OCI-M2 (cell line): Measurements from ENCODE around the gene SUB1.
"Not testable (repeated sequence)": the region's sequence is repeated elsewhere in the genome, so short reads cannot be mapped to it uniquely, and the experiment has no call there.

Source experiments
- DNase-seq: peaks from one replicate; lab custom pipeline; 2025; ENCODE audit not compliant: unreplicated experiment; lab: John Stamatoyannopoulos, UW

The SUB1 gene

DNA sequence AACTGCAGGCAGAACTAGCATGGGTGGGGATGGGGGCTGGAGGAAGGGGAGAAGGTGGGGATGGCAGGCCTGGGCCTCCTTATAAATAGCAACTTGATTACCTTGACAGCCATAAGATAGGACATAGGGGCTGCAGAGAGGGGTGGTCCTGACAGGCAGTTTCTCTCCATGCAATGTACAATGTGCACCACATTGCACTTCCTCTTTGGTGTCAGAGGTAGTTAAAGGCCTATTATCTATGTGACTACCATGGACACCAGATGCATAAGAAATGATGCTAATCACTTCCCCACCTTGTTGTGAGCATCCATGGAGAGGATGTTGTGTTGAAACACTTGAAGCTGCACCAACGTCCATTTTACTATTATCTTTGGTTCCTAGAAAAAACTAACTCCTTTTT is 20.2 kb upstream of the SUB1 start:
- no peak for DNase-seq

DNA sequence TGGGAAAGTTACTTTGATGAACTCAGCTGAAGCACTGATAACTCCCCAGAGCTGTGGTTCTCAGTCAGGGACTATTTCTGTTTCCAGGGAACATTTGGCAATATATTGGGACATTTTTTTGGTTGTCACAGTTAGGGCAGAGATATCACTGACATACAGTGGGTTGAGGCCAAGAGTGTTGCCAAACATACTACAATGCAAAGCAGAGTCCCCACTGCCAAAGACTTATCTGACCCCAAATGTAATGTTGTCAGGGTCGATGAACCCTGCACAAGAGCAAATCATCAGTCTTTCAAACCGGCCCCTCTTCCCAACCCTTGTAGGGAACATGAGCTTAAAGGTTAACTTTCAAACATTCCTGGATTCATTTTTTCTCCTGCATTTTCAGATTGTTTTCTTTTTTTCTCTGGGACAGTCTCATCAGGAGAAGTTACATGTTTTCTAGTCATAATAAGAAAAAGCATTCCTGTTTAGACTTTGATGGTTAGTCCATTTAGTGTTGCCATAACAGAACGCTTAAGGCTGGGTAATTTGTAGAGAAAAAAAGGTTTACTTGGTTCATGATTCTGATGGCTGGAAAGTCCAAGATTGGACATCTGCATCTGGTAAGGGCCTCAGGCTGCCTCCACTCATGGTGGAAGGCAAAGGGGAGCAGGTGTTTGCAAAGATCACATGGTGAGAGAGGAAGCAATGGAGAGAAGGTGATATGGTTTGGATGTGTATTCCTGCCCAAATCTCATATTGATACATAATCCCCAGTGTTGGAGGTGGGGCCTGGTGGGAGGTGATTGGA is 18.8 kb upstream of the SUB1 start:
- no peak for DNase-seq

DNA sequence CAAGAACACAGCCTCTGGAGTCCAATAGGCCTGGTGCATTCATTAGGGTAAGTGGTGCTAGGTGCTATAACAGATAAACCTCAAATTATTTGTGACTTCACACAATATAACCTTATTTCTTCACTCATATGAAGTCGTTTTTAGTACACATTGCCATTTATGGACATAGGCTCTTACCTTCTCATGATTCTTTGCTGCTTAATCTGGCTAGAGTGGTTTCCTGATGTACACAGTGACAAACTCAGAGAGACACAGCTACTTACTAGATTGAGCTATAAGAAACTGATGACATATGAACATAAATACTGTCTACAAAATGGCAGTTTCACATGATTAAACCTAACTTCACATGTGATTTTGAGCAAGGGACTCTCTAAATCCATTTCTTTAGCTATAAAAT is 14.2 kb upstream of the SUB1 start:
- no peak for DNase-seq

DNA sequence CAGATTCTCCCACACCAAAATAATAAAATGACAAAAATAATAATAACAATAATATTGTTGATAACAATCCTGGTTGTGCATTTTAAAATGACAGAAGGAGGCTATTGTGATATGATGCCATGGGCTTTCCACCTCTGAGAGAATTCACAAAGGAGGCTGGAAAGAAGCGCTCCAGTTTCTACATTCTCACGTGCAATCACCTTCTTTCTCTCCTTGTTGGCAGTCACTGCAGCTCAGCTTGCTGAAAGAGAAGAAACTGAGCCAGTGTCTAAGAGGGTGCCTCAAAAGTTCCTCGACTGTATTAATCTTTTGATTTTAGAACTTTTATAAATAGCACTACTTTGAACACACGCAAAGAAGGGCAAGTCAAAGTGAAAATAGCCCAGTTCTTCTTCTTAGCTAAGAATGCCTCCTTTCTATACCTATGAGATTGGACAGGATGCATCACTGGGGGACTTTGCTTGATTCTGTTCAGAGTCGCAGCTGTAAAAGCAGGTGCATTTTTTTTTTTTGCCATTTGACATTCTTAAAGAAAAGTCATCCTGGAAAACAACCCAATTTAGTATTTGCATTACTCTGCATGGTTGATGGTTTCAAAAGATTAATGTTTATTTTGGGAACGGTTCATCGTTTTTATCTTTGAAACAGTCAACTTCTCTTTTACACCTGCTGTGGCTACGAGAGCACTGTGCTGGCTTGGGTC is 12.4 kb upstream of the SUB1 start:
- no peak for DNase-seq

DNA sequence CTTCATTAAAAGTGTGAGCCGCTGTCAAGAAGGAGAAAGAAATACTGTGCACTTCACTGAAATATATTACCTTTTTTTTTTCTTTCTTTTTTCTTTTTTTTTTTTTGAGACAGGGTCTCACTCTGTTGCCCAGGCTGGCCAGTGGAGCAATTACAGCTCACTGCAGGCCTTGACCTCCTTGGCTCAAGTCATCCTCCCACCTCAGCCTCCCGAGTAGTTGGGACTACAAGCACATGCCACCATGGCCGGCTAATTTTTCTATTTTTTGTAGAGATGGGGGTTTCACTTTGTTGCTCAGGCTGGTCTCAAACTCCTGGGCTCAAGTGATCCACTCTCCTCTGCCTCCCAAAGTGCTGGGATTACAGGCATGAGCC is 11.9 kb upstream of the SUB1 start:
- not testable (repeated sequence) for DNase-seq

DNA sequence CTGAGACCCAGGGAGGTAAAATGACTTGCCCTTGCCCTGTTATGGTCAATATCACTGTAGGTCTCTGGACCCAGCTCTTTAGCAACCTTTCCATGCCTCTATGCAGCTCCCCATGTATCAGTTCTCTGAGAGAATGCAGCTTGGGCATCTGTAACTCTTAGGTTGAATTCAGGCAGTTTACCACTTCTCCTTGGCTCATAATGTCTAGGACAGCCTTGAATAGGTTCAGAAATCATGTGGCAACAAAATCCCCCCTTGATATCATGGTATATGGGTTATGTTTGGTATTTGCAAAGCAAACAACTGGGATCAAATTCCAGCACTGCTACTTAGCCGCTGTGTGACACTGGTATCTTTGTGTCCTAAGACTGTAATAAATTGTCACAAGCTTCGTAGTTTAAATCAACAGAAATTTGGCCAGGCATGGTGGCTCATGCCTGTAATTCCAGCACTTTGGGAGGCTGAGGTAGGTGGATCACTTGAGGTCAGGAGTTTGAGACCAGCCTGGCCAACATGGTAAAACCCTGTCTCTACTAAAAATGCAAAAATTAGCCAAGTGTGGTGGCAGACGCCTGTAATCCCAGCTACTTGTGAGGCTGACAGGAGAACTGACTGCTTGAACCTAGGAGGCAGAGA is 10.7 kb upstream of the SUB1 start:
- DNase-seq = no peak

DNA sequence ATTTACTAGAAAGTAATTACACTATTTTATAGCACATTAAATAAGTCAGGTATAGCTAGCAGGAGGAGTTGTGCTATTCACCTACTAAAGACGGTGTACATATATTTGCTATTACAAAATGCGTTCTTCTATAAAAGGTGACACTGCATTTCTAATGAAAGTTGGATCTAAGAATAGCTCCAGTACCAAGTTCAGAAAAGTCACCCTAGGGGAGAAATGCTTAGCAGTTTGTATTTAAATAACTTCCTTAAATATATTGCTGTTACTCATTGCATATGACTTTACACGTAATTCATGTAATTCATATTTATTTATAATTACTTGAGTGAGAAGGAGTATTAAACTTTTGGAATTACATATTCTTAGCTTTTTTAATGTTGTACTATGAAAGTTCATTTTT is 7.0 kb upstream of the SUB1 start:
- DNase-seq = no peak

DNA sequence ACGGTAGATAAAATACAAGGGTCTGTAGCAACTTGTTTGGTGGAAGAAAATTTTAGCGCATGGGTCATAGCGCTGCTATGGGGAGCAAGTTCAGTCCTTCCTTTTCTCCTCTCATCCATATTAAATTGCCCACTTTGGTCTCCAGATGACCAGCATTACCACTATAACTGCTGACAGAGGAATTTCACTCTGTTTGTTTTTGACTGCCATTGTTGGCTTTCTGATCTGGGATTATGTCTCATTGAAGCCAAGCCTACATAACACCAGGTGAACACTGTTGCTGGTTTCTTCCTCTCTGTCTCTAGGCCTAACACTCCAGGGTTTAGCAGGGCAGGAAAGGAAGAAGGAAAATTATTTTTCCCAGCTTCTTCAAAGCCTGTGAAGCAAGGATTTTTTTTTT is 6.6 kb upstream of the SUB1 start:
- DNase-seq = no peak

DNA sequence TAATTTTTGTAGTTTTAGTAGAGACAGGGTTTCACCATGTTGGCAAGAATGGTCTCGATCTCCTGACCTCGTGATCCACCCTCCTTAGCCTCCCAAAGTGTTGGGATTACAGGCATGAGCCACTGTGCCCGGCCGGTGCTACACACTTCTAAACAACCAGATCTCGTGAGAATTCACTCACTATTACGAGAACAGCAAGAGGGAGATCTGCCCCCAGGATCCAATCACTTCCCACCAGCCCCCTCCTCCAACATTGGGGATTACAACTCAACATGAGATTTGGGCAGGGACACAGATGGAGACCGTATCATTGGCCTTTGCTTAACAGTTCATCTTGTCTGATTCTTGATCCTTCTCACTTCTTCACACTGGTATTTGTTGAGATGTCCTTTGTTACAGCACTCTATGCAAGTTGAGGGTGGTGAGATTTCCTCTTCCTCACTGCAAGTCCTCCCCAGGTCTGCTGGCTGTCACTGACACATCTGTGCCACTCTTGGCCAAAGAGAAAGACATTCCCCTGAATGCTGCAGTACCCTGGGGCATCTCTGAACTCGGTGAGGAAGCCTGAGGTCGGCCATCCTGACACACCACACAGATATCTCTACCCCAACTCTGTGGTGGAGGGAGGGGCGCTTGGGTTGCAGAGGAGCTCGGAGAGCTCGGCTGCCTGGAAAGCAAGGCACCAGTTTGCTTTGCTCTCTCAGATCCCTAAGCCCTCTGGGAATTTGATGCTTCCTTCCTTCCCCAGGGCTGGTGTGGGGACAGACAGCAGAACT is 4.2 kb upstream of the SUB1 start:
- DNase-seq = no peak

DNA sequence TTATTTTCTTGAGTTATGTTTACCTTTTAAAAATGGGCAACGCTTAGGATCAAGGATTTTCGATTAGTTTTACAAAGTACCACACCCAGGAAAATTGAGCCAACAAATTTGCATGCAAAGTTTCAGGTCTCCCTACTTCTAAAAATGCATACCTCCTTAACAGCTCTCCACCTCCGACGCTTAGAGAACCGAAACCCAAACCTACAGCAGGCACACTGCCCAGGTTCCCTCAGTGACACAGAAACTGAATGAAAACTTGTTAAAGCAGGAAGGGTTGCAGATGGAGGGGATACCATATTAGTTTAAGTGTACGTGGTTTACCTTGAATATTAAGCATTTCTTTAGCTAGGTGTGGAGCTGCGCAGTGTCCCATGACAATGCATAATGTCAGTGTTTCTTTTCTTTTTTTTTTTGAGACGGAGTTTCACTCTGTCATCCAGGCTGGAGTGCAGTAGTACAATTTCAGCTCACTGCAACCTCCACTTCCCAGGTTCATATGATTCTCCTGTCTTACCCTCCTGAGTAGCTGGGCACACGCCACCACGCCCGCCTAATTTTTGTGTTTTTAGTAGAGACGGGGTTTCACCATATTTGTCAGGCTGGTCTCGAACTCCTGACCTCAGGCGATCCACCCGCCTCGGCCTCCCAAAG is 1.6 kb upstream of the SUB1 start:
- DNase-seq = no peak

DNA sequence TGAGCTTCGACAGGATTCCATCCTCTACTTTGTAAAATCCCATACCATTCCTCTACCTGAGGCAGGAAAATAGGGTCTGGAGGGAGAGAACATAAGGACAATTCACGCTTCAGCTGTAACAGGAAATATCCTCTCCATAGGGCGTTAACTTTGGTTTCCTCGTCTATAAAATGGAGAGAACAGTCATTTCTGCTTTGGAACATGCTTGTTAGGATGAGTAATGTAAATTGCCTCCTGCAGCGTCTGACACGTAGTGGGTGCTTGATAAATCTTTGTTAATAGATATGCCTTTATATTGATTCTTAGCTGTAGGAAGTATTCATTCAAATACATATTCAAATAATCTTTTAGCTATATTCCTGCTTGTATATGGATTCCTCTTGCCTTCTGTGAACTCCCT is 711 bp upstream of the SUB1 start:
- DNase-seq = no peak

DNA sequence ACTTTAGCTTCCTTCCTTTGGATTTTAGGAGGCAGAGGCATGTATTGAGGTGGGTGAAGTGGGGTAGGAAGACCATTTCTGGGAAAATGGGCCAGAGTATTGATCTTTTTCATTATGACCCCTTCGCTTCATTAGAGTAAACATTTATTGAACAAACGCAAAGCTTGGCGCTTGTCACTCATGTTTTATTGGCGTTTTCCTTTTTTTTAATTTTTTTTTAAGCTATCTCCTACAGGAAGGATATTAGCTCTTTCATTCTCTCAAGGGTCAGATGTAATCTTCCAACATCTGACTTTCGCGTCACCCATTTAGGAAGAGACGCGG is 273 bp upstream of the SUB1 start:
- DNase-seq = no peak

DNA sequence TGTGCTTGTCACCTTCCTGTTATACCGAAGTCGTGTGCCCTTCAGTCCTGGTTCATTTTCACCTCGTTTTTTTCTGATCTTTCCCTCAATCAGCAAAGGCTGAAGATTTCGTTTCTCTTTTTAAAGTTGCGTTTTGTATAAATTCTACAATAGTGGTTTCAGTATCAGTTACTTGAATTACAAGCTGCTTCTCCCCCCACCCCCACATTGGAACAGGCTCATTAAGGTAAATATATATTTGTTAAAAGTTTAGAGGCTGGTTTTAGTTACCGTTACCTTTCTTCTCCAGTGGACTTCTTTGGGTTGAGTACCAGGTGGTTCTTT is 881 bp downstream of the SUB1 start:
- no peak for DNase-seq

DNA sequence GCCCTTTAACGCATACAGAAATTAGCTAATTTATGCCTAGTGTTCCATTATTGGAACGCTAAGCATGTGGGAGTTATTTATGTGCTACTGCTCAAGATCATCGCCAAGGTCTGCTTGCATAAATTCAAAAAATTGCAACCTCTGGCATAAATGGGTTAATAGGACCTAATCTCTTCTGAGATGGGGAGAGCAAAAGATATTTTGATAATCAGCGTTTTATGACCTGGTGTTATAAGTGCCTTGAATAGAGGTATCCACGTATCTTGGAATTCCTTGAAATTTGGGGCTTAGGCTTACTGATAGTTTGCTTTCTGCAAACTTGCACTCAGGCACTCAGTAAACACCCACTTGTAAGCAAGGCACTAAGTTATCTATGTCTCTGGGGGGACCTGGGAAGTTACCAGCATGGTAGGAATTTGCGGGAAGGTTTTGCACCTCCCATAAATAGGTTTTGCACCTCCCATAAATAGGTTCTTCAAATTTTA is 1.8 kb downstream of the SUB1 start:
- DNase-seq = no peak

DNA sequence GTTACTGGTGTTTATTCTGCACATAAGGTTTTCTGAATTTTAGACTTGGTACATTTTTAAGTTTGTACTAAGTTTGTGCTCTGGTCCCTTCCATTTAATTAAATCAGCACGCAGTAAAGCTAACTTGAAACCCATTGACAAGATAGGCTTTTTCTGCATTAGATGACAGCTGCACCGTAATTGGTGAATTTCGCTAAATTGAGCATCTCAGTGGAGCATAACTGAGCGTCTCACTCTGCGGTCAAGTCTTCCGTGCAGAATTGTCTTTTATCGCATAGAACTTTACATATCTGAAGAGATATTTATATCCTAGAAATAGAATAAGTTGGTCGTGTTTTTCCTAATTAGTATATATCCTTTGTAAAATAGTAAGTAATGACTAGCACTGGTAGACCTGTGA is 4.1 kb downstream of the SUB1 start:
- no peak for DNase-seq

DNA sequence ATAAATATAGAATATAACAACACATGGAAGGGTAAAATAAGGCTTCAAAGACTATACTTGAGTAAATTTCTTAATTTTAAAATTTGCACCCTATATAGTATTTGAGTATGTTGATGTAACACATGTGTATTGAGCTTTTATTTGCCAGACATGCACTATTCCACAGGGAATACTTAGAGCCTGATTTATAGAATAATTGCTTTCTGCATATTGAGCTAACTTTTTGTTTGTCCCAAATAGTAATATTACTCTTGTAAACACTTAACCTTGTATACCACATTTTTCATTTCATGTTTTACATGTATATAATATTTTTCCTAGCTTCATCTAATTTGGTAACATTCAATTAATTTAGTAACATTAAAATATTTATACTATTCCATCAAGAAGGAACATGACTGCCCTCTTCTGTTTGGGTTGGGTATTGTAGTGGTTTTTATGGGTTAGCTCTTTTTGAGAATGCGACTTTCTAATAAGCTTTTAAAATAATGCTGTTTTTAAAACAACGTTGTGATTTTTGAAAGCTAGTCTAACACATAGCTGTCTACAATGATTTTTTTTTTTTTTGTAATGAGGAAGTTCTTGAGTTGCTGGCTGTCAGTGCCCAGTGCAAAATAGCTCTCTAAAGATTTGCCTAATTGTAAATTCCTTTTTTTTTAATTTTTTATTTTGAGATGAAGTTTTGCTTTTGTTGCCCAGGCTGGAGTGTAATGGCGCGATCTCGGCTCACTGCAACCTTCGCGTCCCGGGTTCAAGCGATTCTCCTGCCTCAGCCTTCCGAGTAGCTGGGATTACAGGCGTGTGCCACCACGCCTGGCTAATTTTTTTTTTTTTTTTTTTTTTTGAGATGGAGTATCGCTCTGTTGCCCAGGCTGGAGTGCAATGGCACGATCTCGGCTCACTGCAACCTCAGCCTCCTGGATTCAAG is 4.8 kb downstream of the SUB1 start:
- DNase-seq = no peak

DNA sequence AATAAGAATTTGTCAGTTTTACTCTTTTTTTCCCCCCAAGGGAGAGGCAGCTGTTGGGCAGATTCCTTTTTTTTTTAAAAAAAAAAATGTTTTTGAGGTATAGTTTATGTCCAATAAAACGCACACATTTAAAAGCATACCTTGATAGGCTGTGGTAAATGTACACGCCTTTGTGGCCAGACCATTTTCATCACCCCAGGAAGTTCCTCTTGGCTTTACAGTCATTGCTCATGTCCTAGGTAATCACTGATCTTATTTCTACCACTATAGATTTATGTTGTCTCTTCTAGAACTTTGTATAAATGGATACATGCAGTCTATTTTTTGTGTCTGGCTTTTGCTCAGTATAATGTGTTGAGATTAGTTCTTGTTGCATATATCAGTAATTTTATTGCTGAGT is 9.8 kb downstream of the SUB1 start:
- no peak for DNase-seq

DNA sequence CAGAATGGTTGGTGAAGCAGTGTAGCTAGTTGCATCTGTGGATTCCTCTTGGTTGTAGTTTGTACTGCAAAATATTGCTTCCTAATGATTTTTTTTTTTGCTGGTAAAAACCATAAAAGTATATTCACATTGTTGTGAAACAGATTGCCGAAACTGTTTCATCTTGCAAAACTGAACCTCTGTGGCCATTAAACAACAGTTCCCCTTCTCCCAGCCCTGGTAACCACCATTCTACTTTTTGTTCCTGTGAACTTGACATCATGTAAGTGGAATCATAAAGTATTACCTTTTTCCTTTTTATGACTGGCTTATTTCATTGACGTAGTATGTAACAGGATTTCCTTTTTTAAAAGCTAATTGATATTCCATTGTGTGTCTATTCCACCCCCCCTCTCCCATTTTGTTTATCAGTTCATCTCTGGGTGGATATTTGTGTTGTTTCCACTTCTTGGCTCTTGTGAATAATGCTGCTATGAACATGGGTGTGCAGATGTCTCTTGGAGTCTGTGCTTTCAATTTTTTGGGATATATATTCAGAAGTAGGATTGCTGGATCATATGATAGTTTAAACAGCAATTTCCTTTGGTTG is 11.8 kb downstream of the SUB1 start:
- DNase-seq = no peak

DNA sequence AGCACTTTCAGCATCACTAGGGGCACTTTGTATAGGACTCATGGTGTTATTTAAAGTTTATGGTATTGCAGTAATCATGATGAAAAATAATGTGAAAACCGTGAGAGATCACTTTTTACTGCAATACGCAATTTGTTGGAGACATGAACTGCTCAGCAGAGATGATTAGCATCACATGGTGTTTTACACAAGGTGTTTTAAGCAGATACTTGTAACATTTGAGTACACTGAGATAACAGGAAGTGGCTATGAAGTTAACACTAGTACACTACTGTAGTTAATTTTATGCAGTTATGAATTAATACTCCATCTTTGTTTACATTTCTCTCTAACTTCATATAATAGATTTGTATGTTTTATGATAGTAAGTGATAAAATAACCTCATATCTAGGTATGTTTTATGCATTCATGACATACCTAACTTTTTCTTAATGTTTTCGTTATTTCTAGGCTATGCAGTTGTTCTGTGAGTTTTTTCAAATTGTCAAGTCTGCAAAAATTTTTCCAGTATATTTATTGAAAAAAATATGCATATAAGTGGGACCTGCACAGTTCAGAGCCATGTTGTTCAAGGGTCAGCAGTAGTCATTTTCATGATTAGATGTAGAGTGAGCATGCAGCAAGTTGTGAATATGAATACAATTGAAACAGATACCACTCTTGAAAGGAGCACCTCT is 13.0 kb downstream of the SUB1 start:
- DNase-seq = no peak
